ENCODE measurements around the gene ABHD8.

The ABHD8 gene, protein sequence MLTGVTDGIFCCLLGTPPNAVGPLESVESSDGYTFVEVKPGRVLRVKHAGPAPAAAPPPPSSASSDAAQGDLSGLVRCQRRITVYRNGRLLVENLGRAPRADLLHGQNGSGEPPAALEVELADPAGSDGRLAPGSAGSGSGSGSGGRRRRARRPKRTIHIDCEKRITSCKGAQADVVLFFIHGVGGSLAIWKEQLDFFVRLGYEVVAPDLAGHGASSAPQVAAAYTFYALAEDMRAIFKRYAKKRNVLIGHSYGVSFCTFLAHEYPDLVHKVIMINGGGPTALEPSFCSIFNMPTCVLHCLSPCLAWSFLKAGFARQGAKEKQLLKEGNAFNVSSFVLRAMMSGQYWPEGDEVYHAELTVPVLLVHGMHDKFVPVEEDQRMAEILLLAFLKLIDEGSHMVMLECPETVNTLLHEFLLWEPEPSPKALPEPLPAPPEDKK

DNA sequence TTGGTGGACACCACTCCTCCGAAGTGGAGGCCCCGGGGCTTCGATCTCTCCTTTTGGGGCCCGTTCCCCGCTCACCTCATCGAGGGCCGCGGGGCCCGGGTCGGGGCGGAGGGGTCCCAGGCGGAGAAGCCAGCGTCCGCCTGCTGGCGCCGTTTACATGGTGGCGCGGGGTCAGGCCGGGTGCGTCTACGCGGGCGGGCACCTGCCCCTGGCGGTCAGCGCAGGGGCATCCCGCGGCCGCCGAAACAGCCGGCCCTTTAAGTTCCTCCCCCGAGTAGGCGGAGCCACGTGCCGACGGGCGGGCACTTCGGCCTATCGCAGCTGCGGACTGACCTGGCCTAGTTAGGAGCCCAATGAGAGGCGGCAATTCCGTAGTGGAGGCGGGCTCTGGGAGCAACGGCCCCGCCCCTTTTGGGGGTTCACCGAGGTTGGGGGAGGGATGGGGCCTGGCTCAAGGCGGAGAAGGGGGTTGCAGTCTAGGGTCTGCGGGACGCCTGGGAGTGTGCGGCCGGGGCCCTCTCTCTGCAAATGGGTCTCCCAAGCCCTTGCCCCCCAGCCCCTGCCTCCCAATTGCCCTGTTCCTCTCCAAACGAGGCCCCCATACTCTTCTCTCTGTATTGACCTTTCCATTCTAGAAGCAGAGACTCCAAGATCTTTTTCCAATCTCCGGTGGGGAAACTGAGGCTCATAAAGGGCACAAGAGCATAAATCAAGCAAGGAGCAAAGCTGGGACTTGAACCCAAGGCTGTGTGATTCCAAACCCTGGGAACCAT is at the start of gene ABHD8:
TSS of gene ABHD8 (minus strand) at position 259 of the 773 bp plus-strand sequence. CDS start 1,809 bp downstream, outside the sequence.
- peak; percentile 84 for DNase-seq (ENCODE audit: low read depth in 2 of 2)

DNA sequence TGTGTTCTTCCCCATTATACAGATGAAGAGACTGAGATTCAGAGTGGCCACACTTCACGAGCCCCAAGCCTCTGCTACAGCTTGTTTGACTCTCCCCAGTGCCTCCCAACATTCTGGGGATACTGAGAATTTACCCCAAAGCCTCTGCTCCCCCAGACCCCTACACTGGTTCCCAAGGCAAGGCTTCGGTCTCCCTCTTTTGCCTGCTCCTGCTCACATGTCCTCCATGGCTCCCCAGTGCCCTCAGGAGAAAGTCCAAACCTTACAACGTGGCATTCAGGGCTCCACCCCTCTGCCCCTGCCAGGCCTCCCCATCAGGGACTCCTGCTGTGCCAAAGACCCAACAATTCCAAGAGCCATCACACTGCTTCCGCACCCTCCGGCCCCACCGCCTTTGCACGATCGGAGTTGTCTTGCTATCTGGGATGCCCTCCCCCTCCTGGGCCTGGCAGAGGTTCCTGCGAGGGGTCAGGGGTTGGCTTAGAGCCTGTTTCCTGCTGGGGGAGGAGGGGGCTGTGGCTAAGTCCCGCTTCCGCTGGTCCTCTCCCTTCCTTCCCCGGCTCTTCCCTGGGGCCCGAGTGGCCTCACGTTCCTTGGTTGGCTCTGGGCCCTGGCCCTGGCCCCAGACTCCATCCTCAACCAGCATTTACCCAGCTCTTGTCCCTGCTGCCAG is 49.5 kb upstream of the ABHD8 start:
- no peak for DNase-seq (ENCODE audit: low read depth in 2 of 2)

DNA sequence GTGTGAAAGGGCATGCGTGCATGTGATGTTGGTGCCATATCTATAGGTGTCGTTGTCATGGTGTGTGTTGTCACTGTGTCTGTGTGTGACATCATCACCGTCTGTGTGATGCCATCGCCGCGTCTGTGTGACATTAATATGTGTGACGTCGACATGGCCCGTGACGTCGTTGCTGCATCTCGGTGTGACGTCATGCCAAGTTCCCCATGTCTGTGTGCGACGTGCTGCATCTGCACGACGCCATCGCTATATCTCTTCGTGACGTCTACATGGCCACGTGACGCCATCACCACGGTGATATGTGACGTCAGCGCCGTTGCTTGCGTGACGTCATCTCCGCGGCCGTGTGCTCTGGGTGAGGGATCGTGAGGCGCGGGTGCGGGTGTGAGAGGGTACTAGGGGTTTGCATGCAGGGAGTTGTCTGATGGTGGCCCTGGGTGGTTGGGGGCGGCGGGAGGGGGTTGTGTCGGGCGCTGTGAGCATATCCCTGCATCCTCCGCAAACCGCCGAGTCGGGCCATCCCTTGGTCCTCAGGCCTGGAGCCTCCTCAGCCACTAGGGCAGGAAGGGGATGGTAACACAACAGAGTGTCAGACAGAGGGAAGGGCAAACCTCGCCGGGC is 48.7 kb upstream of the ABHD8 start:
- DNase-seq (ENCODE audit: low read depth in 2 of 2): no peak

DNA sequence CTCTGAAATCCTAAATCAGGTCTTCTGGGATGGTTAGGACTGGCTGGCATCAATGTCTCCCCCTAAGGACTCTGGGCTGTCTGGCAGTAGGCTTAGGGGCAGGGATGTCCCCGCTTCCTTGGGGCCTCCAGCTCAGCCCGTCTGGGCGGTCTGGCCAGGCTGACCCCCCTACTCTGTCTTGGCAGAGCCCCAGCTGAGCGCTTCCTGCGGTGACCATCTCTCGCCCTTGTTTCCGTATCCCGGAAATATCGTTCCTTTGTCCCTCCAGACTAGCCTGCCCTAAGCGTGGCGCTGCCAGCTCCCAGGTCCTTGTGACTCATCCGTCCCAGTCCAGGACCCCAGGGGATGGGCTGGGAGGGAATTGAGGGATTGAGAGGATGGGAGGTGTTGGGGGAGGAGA is 45.5 kb upstream of the ABHD8 start:
- DNase-seq (ENCODE audit: low read depth in 2 of 2): no peak

DNA sequence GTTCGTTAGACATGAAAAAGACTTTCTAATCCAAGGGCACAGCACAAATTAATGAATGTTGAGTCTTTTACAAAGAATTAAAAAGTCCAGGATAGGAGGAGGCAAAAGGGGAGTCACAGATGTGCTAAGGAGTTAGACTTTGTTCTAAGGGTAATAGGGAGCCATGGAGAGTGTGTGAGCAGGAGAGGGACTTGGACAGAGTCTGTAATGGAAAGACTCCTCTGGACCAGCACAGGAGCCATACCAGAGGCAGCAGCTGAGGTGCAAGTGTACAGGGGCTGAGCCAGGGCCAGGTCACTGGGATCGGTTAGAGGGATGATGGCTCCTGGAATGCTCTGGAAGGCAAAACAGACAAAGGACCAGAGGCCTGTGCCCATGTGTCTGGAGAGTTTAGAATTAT is 44.7 kb upstream of the ABHD8 start:
- no peak for DNase-seq (ENCODE audit: low read depth in 2 of 2)

DNA sequence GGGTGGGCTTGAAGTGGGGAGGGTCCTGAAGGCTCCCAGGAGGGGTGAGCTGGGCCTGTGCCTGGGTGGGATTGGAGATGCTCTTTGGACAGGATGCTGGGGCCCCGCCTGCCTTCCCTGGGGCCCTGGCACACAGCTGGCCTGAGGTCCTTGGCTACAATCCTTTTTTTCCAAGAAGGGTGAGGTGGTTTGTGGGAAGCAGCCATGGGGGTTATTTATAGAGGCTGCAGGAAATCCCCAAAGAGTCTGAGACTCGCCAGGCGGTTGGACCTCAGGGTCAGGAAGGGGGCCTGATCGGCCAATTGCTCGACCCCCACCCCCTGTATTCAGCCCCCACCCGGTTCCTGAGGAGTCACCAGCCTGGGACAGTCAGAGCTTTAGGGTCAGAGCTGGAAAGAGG is 44.1 kb upstream of the ABHD8 start:
- DNase-seq (ENCODE audit: low read depth in 2 of 2): no peak

DNA sequence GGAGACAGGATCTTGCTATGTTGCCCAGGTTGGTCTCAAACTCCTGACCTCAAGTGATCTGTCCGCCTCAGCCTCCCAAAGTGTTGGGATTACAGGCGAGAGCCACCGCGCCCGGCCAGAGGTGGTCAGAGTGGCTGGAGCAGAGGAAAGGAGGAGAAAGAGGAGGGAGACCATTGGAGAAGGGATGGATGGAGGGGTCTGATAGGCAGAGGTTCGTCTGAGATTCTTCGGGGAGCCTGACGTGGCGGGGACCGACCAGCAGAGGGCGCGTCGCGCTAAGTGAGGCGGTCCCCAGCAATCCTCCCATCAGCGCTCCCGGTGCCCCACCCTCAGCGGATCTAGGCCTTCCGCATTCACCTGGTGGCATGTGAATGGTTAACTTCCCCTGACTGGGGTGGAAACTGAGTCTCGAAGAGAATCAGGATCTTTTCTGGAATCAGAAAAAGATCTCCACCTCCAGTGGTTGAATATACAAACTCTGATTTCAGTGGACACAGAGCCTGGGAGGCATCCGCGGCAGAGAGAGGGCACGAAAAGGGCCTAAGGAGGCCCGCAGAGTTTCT is 43.0 kb upstream of the ABHD8 start:
- DNase-seq (ENCODE audit: low read depth in 2 of 2): peak; percentile 54

DNA sequence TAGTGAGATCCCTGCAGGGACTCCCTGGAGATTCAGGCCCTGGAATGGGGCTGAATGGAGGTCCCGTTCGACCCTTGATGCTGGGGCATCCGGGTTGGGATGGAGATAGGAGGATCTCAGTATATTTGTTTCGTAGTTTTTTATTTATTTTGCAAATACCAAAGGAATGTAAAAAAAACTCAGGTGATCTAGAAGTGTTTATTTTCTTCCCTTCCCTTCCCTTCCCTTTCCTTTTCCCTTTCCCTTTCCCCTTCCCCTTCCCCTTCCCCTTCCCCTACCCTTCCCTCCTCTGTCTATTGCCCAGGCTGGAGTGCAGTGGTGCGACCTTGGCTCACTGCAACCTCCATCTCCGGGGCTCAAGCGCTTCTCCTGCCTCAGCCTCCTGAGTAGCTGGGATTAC is 38.6 kb upstream of the ABHD8 start:
- DNase-seq (ENCODE audit: low read depth in 2 of 2): no peak

DNA sequence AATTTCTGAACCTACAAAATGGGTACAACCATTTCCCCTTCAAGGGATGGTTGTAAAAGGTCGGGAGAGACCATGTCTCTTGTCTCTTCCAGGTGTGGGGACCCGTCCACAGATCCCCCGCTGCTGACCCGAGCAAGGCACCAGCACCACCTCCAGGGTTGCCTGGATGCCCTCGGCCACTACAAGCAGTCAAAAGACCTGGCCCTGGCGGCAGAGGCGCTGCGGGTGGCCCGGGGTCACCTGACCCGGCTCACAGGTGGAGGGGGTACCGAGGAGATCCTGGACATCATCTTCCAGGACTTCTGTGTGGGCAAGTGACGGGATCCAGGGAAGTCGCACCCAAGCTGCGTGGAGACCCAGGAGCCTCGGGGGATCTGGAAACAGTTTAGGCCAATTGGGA is 38.2 kb upstream of the ABHD8 start:
- no peak for DNase-seq (ENCODE audit: low read depth in 2 of 2)

DNA sequence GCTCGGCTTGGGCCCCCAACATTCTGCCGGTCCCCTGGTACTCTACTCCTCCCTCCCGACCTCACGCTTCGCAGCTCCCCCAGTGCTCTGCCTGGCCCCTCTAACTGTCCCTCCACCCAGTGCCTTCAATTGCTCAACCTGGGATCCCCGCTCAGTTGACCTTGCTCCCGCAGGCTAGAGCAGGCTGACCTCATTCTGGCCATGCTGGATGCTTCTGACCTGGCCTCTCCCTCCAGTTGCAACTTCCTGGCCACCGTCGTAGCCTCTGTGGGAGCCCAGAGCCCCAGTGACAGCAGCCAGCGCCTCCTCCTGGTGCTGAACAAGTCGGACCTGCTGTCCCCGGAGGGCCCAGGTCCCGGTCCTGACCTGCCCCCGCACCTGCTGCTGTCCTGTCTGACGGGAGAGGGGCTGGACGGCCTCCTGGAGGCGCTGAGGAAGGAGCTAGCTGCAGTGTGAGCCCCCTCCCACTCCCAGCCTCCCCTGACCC is 37.7 kb upstream of the ABHD8 start:
- no peak for DNase-seq (ENCODE audit: low read depth in 2 of 2)

DNA sequence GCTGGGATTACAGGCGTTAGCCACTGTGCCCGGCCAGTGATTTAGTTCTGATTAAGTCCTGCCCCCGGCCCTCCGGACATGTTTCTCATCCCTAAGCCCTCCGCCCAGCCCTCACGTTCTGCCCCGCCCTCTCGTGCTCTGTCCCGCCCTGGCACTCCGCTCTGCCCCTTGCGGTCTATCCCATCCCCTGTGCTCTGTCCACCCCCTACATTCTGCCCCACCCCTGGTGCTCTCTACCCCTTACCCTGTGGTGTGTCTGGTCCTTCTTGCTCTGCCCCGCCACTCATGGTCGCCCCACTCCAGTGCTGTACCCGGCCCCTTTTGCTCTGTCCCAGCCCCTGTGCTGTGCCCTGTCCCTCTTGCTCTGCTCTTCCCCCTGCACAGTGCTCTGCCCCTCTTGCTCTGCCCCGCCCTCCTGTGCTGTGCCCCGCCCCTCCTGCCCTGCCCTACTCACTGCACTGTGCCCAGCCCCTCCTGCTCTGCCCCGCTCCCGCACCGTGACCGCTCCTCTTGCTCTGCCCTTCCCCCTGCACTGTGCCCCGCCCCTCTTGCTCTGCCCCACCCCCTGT is 37.2 kb upstream of the ABHD8 start:
- DNase-seq (ENCODE audit: low read depth in 2 of 2): no peak

DNA sequence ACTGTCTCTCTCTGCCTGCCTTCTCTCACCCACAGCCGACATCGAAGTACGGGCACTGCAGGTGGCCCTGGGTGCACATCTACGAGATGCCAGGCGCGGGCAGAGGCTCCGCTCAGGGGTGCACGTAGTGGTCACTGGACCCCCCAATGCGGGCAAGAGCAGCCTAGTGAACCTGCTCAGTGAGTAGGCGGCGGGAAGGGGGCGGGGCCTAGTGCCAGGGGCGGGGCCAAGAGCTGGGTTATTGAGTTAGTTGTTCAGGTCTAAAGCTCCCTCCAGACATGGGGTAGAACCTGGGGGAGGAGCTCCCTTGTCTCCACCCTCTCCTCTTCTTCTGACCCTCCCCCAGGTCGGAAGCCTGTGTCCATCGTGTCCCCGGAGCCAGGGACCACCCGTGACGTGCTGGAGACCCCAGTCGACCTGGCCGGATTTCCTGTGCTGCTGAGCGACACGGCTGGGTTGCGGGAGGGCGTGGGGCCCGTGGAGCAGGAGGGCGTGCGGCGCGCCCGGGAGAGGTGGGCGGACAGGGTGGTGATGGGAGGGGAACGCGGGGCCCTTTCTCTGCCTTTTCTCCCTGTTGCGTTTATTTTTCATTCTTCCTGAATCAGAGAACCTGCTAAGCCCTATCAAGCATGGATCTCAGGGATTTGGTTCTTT is 36.0 kb upstream of the ABHD8 start:
- no peak for DNase-seq (ENCODE audit: low read depth in 2 of 2)

DNA sequence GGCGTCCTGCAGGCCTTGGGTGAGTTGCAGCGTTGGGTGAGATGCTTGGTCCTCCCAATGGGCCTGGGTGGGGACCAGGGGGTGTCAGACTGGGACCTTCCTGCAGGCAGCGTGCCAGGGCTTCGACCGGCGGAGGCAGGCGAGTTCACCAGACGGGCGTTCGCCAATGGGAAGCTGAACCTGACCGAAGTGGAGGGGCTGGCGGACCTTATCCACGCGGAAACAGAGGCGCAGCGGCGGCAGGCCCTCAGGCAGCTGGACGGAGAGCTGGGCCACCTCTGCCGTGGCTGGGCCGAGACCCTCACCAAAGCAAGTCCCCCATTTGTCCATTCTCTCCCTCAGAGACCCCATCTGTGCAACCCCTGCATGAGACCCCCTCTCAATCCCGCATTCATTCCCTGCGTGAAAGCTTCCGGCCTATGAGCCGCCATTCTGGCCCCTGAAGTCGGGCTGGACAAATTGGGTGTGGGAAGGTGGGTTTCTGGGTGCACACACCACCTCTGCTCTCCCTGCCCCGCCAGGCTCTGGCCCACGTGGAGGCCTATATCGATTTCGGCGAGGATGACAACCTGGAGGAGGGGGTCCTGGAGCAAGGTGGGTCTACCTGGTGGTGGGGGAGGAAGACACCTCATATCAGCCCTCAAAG is 35.3 kb upstream of the ABHD8 start:
- DNase-seq (ENCODE audit: low read depth in 2 of 2): no peak

DNA sequence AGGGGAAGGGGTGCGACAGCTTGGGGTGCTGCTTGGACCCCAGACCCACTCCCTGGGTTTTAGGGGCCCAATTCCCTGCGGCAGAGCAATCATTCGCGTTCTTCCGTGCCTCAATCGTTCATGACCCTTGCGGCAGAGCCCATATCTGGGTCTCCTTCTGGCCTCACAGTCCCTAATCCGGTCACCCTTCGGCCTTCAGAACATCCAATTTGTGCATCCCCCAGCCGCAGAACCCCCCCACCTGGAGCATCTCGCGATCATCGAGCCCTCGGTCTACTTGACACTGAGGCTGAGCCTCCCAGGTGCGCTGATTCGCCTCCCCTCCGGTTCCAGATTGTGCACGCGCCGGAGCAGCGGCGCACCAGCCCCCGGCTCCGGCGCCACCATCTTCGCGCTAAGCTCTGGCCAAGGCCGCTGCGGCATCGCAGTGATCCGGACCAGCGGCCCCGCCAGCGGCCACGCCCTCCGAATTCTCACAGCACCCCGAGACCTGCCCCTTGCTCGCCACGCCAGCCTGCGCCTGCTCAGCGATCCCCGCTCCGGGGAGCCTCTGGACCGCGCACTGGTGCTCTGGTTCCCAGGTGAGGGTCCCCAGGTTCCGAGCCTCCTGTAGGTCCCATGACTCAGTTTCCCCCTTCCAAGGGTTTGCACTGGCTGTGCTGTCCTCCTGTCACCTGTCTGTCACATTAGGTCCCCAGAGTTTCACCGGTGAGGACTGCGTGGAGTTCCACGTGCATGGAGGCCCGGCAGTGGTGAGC is 34.6 kb upstream of the ABHD8 start:
- DNase-seq (ENCODE audit: low read depth in 2 of 2): no peak

DNA sequence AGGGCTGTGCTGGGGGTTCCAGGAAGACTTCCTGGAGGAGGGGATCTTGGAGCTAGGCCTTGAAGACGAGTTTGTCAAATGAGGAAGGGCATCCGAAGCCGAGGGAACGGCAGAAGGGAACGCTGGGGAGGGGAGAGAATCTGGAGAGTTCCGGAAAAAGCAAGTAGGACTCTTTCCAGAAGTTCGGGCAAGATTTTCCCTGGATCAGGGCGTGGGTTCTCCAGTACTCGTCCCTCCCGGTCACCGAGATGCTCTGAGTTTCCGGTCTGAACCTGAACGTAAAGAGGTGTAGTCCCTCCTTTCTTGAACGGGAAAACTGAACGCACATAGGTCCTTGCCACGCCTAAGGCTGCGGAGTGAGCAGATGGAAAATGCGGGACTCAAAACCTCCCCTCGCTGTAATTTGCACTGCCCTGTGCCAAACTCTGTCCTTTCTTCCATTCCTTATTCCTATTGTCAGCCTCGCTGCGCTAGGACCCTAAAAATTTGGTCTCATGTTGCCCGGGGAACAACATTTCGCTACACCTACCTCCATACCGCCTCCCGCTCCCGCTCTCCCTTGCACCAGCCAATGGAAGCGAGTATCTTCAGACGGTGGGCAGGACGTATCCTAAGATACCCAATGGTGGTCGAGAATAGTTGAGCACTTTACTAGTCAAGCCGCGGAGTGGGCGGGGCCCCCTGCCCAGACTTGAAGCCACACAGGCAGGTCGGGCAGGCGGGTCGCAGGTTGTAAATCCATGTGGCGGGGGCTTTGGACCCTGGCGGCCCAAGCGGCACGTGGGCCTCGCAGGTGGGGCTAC is 33.8 kb upstream of the ABHD8 start, which contains the start of gene GTPBP3:
TSS of gene GTPBP3 (plus strand) at position 682 of the 803 bp plus-strand sequence. CDS start at position 741, 59 bp downstream.
- peak; percentile 93 to 94 for DNase-seq (ENCODE audit: low read depth in 2 of 2)

DNA sequence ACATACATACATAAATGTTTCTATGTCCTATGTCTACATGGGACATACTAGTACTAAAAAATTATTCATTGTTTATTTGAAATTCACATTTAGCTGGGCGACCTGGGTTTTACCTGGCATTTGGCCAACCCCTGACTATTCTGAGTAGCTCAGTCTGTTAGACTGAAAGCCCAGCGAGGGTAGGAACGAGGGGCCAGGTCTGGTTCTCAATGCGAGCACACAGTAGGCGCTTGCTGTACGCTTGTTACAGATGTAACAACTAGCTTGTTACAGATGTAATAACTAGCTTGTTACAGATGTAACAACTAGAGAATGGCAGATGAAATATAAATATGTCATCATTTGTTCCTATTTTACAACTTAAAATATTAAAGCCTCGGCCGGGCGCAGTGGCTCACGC is 32.4 kb upstream of the ABHD8 start:
- DNase-seq (ENCODE audit: low read depth in 2 of 2): no peak

DNA sequence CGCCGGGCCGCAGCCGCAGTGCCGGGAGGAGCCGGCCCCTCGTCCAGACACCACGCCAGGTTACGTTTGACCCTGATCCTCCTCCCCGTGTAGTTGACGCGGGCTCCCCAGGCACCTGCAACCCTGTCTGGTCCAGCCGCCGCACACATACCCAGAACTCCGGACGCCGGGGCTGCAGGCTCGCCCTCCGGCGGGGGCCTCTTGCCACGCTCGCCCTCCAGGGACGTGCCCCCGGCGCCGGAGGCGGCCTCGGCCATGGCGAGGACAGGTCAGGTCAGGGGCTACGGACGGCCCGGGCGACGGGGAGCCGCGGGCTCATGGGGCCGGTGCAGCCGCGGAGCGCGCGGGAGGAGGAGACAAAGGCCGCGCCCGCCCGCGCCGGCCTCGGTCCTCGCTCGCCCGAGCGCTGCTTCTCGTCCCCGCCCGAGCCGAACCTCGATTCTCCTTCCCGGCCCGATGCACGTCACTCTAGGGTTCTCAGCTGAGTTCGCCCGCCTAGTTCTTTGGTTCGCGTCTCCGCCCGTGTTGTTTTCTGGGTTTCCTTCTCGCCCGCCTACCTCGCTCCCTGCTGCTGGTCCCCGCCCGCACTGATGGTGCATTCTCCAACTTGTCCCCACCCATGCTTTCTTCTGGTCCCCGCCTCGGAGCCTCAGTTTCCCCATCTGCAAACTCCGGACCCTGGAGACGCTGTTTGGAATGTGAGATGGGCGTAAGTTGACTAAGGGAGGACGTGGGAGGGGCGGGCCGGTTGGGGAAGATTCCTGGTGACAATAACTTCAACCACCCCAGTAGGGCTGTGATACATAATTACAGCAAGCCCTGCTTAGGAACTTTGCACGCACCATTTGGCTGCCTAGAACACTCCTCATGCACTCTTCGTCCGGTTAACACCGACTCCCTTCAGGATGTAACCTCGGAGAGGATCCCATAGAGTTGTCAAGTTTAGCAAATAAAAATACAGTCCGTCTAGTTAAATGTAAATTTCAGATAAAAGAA is 31.5 kb upstream of the ABHD8 start, which contains the start of gene ANO8:
TSS of gene ANO8 (minus strand) at position 442 of the 996 bp plus-strand sequence. CDS start at position 257, 185 bp downstream.
- peak; percentile 88 to 89 for DNase-seq (ENCODE audit: low read depth in 2 of 2)
